H1 (cell line): Measurements from ENCODE around the gene FDXACB1. TPM values are rescaled to one million over a fixed set of nuclear protein-coding genes. Genes with fewer than 3 reads are reported as not detected.

Experiments used
- CTCF ChIA-PET: fragments of 300-600 bp; sonication (Branson Sonifier 250); formaldehyde crosslinking; loops from one replicate; lab custom pipeline; 2021; ENCODE audit not compliant: partially characterized antibody; lab: Charles Lee
- POLR2A ChIA-PET: fragments of 300-600 bp; sonication (Branson Sonifier 250); formaldehyde crosslinking; loops from one replicate; lab custom pipeline; 2021; ENCODE audit warnings: inconsistent platforms; ENCODE audit not compliant: partially characterized antibody; lab: Charles Lee
- DNase-seq, 2 experiments: peaks; one replicate each; pipeline versions ENCODE4 v3.0.0 to v3.0.0-alpha.2; 2010 to 2022; ENCODE audit warnings: low spot score in 2 of 2, low read depth in 1 of 2, mixed read lengths in 1 of 2
- FAIRE-seq: peaks from 2 replicates; lab custom pipeline; 2011; peaks lifted over from hg19 to GRCh38; lab: Jason Lieb, UNC
- H2AFZ ChIP-seq: 2 replicates; pipeline ENCODE4 v1.8.1; 2012; ENCODE audit warnings: low read length, inconsistent platforms
- H2AK5ac ChIP-seq: 2 replicates; pipeline ENCODE4 v1.6.1; 2013; ENCODE audit warnings: low read depth, low read length
- H2BK120ac ChIP-seq: replicated peaks from 2 replicates; pipeline ENCODE3; 2013; ENCODE audit warnings: low read depth, low read length, inconsistent platforms
- H2BK12ac ChIP-seq: 2 replicates; pipeline ENCODE4 v1.6.1; 2013; ENCODE audit warnings: low read depth, low read length
- H2BK15ac ChIP-seq: 2 replicates; pipeline ENCODE4 v1.6.1; 2013; ENCODE audit warnings: low read length
- H2BK20ac ChIP-seq: 2 replicates; pipeline ENCODE4 v1.6.1; 2013; ENCODE audit warnings: low read length
- H2BK5ac ChIP-seq: 2 replicates; pipeline ENCODE4 v1.6.1; 2013; ENCODE audit warnings: low read depth, low read length
- H3K14ac ChIP-seq: 2 replicates; pipeline ENCODE4 v1.6.1; 2013; ENCODE audit warnings: inconsistent platforms; ENCODE audit not compliant: insufficient read length
- H3K18ac ChIP-seq: 2 replicates; pipeline ENCODE4 v1.6.1; 2013; ENCODE audit warnings: low read length; ENCODE audit errors: extremely low read depth
- H3K23ac ChIP-seq: 2 replicates; pipeline ENCODE4 v1.6.1; 2013; ENCODE audit warnings: inconsistent platforms; ENCODE audit not compliant: insufficient read length
- H3K23me2 ChIP-seq: 2 replicates; pipeline ENCODE4 v1.6.1; 2013; ENCODE audit warnings: low read depth, low read length
- H3K27ac ChIP-seq: 2 replicates; pipeline ENCODE4 v1.6.1; 2011; ENCODE audit warnings: low read depth, low read length, inconsistent platforms
- H3K27me3 ChIP-seq, 4 experiments: replicated peaks in 1 of 4; 1 replicate in 1 of 4; 2 replicates in 3 of 4; pipeline versions ENCODE4 v1.6.1 to v1.8.1; 2011 to 2013; ENCODE audit warnings: low read length in 3 of 4, mild to moderate bottlenecking in 3 of 4, inconsistent platforms in 2 of 4, mixed read lengths in 2 of 4, moderate library complexity in 1 of 4; ENCODE audit not compliant: control insufficient read depth in 3 of 4, insufficient read depth in 3 of 4; ENCODE audit errors: extremely low read depth in 1 of 4
- H3K36me3 ChIP-seq, 4 experiments: 2 replicates each; pipeline versions ENCODE4 v1.6.1 to v1.8.1; 2011 to 2013; ENCODE audit warnings: mild to moderate bottlenecking in 4 of 4, low read length in 3 of 4, moderate library complexity in 2 of 4, control low read depth in 1 of 4, inconsistent platforms in 1 of 4; ENCODE audit not compliant: insufficient read depth in 4 of 4, control insufficient read depth in 2 of 4
- H3K4ac ChIP-seq: replicated peaks from 2 replicates; pipeline ENCODE3; 2013; ENCODE audit warnings: low read length, low read depth, mixed read lengths, inconsistent platforms; ENCODE audit not compliant: insufficient read length
- H3K4me1 ChIP-seq, 4 experiments: replicated peaks in 1 of 4; 1 replicate in 1 of 4; 2 replicates in 3 of 4; pipeline versions ENCODE4 v1.6.1 to v1.8.1; 2011 to 2013; ENCODE audit warnings: low read length in 3 of 4, inconsistent platforms in 2 of 4, mixed read lengths in 1 of 4; ENCODE audit not compliant: insufficient read depth in 4 of 4, control insufficient read depth in 3 of 4
- H3K4me2 ChIP-seq, 2 experiments: 2 replicates each; pipeline versions ENCODE4 v1.6.1 to v1.8.1; 2011 to 2013; ENCODE audit warnings: low read depth in 2 of 2, low read length in 2 of 2, control low read depth in 1 of 2, inconsistent platforms in 1 of 2, mild to moderate bottlenecking in 1 of 2; ENCODE audit not compliant: insufficient read depth in 1 of 2
- H3K4me3 ChIP-seq, 4 experiments: fragments of 200-600, 300-600 bp in 1 of 4; sonication (generic), shearing (Covaris generic), sonication (Bioruptor Twin) in 1 of 4; 2 replicates each; pipeline versions ENCODE4 v1.5.1 to v1.8.1; 2011 to 2016; ENCODE audit warnings: low read length in 4 of 4, low read depth in 3 of 4, control low read depth in 2 of 4, inconsistent platforms in 2 of 4, mild to moderate bottlenecking in 2 of 4, mixed read lengths in 1 of 4, moderate library complexity in 1 of 4; ENCODE audit not compliant: insufficient read depth in 2 of 4; ENCODE audit errors: extremely low read depth in 1 of 4
- H3K56ac ChIP-seq: replicated peaks from 2 replicates; pipeline ENCODE3; 2013; ENCODE audit warnings: low read depth, mild to moderate bottlenecking, mixed read lengths, low read length, inconsistent platforms; ENCODE audit not compliant: insufficient read length
- H3K79me1 ChIP-seq: 2 replicates; pipeline ENCODE4 v1.6.1; 2013; ENCODE audit warnings: low read depth, low read length, control low read depth
- H3K79me2 ChIP-seq, 2 experiments: 2 replicates each; pipeline versions ENCODE4 v1.6.1 to v1.8.1; 2012 to 2013; ENCODE audit warnings: low read length in 2 of 2, mild to moderate bottlenecking in 2 of 2, inconsistent platforms in 1 of 2; ENCODE audit not compliant: insufficient read depth in 2 of 2, control insufficient read depth in 1 of 2
- H3K9ac ChIP-seq, 4 experiments: replicated peaks in 1 of 4; 1 replicate in 1 of 4; 2 replicates in 3 of 4; pipeline versions ENCODE4 v1.6.1 to v1.8.1; 2011 to 2013; ENCODE audit warnings: low read depth in 3 of 4, low read length in 3 of 4, control low read depth in 2 of 4, mild to moderate bottlenecking in 2 of 4, moderate library complexity in 2 of 4, inconsistent platforms in 1 of 4; ENCODE audit errors: extremely low read depth in 1 of 4
- H3K9me3 ChIP-seq, 2 experiments: 2 replicates each; pipeline versions ENCODE4 v1.6.1 to v1.8.1; 2012 to 2013; ENCODE audit warnings: mild to moderate bottlenecking in 2 of 2, moderate library complexity in 2 of 2, control low read depth in 1 of 2, inconsistent platforms in 1 of 2, low read depth in 1 of 2, low read length in 1 of 2, mixed read lengths in 1 of 2; ENCODE audit not compliant: insufficient read depth in 2 of 2
- H4K20me1 ChIP-seq, 2 experiments: replicated peaks in 1 of 2; 2 replicates each; pipeline versions ENCODE3 to v1.8.1; 2011 to 2013; ENCODE audit warnings: inconsistent platforms in 2 of 2, low read length in 2 of 2, mild to moderate bottlenecking in 1 of 2; ENCODE audit not compliant: insufficient read depth in 2 of 2, control insufficient read depth in 1 of 2
- H4K5ac ChIP-seq: 2 replicates; pipeline ENCODE4 v1.6.1; 2013; ENCODE audit warnings: low read length, low read depth, mixed read lengths, inconsistent platforms; ENCODE audit not compliant: insufficient read length
- H4K8ac ChIP-seq: 2 replicates; pipeline ENCODE4 v1.8.0; 2013; ENCODE audit warnings: mild to moderate bottlenecking, moderate library complexity, low read length, inconsistent platforms; ENCODE audit not compliant: insufficient read depth; ENCODE audit errors: extremely low read depth
- H4K91ac ChIP-seq: replicated peaks from 2 replicates; pipeline ENCODE3; 2013; ENCODE audit warnings: low read length, mixed read lengths, inconsistent platforms; ENCODE audit not compliant: insufficient read length
- ASH2L ChIP-seq: fragments of 200-600, 300-600 bp; sonication (generic); IDR thresholded peaks from one replicate; pipeline ENCODE4 v1.7.1; 2017; ENCODE audit warnings: low read length
- BACH1 ChIP-seq: IDR thresholded peaks from 2 replicates; pipeline ENCODE4 v1.6.1; 2012; ENCODE audit warnings: low read length, improper control_type of control experiment
- BCL11A ChIP-seq, 2 experiments: IDR thresholded peaks; one replicate each; pipeline ENCODE4 v1.6.1; 2011; ENCODE audit warnings: low read depth in 2 of 2, low read length in 2 of 2, mild to moderate bottlenecking in 2 of 2
- CREB1 ChIP-seq: IDR thresholded peaks from 2 replicates; pipeline ENCODE4 v1.6.1; 2012; ENCODE audit warnings: inconsistent platforms
- PHF8 ChIP-seq: fragments of 200-600 bp; sonication (generic); conservative IDR thresholded peaks from 2 replicates; pipeline ENCODE4 v1.7.1; 2012; ENCODE audit warnings: low read depth, mild to moderate bottlenecking, inconsistent platforms, low read length, moderate library complexity
- RAD21 ChIP-seq, 2 experiments: IDR thresholded peaks in 1 of 2; conservative IDR thresholded peaks in 1 of 2; 2 replicates each; pipeline ENCODE4 v1.6.1; 2011; ENCODE audit warnings: low read depth in 2 of 2, low read length in 2 of 2, improper control_type of control experiment in 1 of 2, inconsistent platforms in 1 of 2, mild to moderate bottlenecking in 1 of 2, moderate library complexity in 1 of 2
- RXRA ChIP-seq: IDR thresholded peaks from 2 replicates; pipeline ENCODE4 v1.6.1; 2011; ENCODE audit warnings: low read depth, mild to moderate bottlenecking, low read length, moderate library complexity; ENCODE audit not compliant: insufficient read depth
- SIN3A ChIP-seq, 2 experiments: IDR thresholded peaks in 1 of 2; conservative IDR thresholded peaks in 1 of 2; 2 replicates each; pipeline ENCODE4 v1.6.1; 2011 to 2012; ENCODE audit warnings: low read length in 2 of 2, improper control_type of control experiment in 1 of 2, low read depth in 1 of 2, mild to moderate bottlenecking in 1 of 2
- SIX5 ChIP-seq: IDR thresholded peaks from 2 replicates; pipeline ENCODE4 v1.6.1; 2011; ENCODE audit warnings: mild to moderate bottlenecking, low read depth, low read length
- USF2 ChIP-seq: IDR thresholded peaks from 2 replicates; pipeline ENCODE4 v1.6.1; 2011; ENCODE audit warnings: low read length, improper control_type of control experiment
- WGBS, 2 experiments: shearing (Covaris generic) in 1 of 2; methylation state at CpG; one replicate each; pipeline versions ENCODE4 v1.1.6 to v1.1.7; 2013 to 2015; ENCODE audit warnings: low lambda C conversion rate in 2 of 2, mixed read lengths in 2 of 2, inconsistent platforms in 1 of 2, low coverage in 1 of 2, missing lambda C conversion rate in 1 of 2; ENCODE audit not compliant: insufficient replicate concordance in 2 of 2, insufficient coverage in 1 of 2, insufficient read length in 1 of 2; ENCODE audit errors: extremely low coverage in 1 of 2, missing lambda C conversion rate in 1 of 2; 5-methylcytosine and 5-hydroxymethylcytosine counted together
- polyA plus RNA-seq, 7 experiments: library from polyadenylated mRNA; depleted of rRNA in 3 of 7; stranded (reverse) in 5 of 7; unstranded in 2 of 7; fragments of >200 nt in 5 of 7; fragments of 200-250 nt in 2 of 7; gene quantifications; 1 replicate in 5 of 7; 2 replicates in 1 of 7; 4 replicates in 1 of 7; pipeline versions ENCODE4 v1.2.1 to v1.2.3, GENCODE V29; 2011 to 2013; ENCODE audit warnings: missing spikeins in 2 of 7, mixed read lengths in 2 of 7
- total RNA-seq: library from RNA; stranded (reverse); fragmentation: NEBNext Ultra II Directional; extraction: Animal tissue kit (Norgen Biotek cat#: 25700); gene quantifications from 2 replicates; pipeline ENCODE4 v1.2.1, GENCODE V29; 2021

Gene FDXACB1
- total and polyA plus RNA-seq, 2 of the 8 experiments (the other 6 are each of a cell fraction or from before 2014, with no cell fraction given), result 1.4 to 2.3 TPM

DNA sequence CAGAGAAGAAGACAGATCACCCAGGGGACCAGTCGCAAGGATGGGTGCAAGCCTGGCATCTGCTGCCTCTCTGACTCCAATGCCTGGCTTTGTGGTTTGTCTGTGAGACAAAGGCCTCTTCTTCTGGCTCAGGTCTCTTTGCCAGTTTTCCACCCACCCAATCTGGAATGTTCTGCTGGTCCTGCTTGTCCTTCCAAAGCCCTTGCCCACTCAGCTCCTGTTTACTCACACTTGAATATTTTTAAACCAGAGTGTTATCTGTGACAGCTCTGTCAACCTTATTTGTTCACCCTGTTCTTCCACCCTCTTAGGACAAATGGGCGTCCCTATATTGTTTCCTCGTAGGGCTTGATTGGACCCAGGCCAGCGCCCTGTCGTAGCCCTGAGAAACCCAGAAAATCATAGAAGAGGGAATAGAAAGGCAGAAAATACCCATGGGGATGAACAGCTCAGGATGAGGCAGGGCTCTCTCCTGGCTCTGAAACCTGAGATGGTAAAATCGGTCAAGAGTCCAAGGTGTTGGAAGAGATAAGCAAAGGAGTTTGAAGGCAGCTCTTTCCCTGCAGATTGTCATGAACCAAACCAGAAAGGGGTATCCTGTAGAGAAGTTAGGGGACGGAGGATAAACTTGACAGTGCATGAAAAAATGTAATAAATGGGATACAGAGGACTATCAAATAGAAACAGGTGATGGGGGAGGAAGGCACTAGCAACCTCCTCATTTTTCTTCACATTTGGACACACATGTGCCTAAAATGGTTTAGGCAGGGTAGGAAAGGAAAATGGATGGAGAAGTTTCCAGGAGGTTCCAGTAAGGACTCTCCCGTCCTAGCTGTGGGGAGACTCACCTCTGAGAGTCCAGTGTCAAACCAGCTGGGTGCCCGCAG is 32.0 kb upstream of the FDXACB1 start:
- ChIA-PET CTCF (interaction anchor here (0.7 to 4.8 kb wide), 10 partner anchors 9 to 94 kb away, joined by 3 to 27 read pairs (median 4); no protein-coding TSS in a partner anchor), POLR2A (interaction anchor here (1.3 kb wide), 1 partner anchor 29 kb away, joined by 3 read pairs; no protein-coding TSS in a partner anchor)
- no peak overlapping the region for H4K91ac ChIP-seq
- H3K14ac ChIP-seq, result no peak overlapping the region
- H3K4me3 ChIP-seq, result no peak overlapping the region
- H3K23me2 ChIP-seq, result peaks cover 4% of the 10 kb centered on the region; the same call in 1 of the 2 replicates
- DNase-seq, result no peak
- no peak overlapping the region for H3K9ac ChIP-seq
- no peaks in the 10 kb centered on the region for H3K36me3 ChIP-seq
- no peaks in the 10 kb centered on the region for H3K79me1 ChIP-seq
- no peak overlapping the region for H3K4ac ChIP-seq
- no peak overlapping the region for H3K23ac ChIP-seq
- H3K79me2 ChIP-seq, result no peaks in the 10 kb centered on the region
- 96% methylated on average over 9 of the region's 9 CpGs; no CpG with 5 or more reads in 1 of the 2 experiments for WGBS, 2 experiments
- H4K20me1 ChIP-seq, result no peaks in the 10 kb centered on the region
- no peak overlapping the region for H2AFZ ChIP-seq
- H2AK5ac ChIP-seq, result no peak overlapping the region
- no peak overlapping the region for H4K8ac ChIP-seq
- no peak overlapping the region for H4K5ac ChIP-seq
- H2BK15ac ChIP-seq, result 0 out of 2 replicates have a peak overlapping the region, but pooled peaks have one; percentile 21
- no peak for FAIRE-seq
- no peak overlapping the region for H3K56ac ChIP-seq
- no peaks in the 10 kb centered on the region for H3K9me3 ChIP-seq
- no peak overlapping the region; the same call in 1 of the 2 replicates for H2BK20ac ChIP-seq
- no peak overlapping the region for H2BK120ac ChIP-seq
- H2BK5ac ChIP-seq, result no peak overlapping the region
- no peak overlapping the region; the same call in 1 of the 2 replicates for H3K18ac ChIP-seq
- no peaks in the 10 kb centered on the region for H3K27me3 ChIP-seq
- H3K4me1 ChIP-seq, result peaks cover 0 to 15% (median 9%) of the 10 kb centered on the region in 4 experiments
- peak overlapping the region; percentile 71; the same call in 1 of the 2 replicates for H2BK12ac ChIP-seq
- H3K27ac ChIP-seq, result no peak overlapping the region
- no peak overlapping the region for H3K4me2 ChIP-seq
- TF ChIP-seq RAD21 (IDR thresholded peaks at IDR 0.05 in 1 of 2, conservative IDR thresholded peaks at IDR 0.05 in 1 of 2; ENCODE audit: low read depth in 2 of 2, low read length in 2 of 2) (no peak), BCL11A (IDR thresholded peaks at IDR 0.05; ENCODE audit: low read depth in 2 of 2, low read length in 2 of 2) (no peak), SIN3A (conservative IDR thresholded peaks at IDR 0.05 in 1 of 2, IDR thresholded peaks at IDR 0.05 in 1 of 2; ENCODE audit: low read depth in 1 of 2, low read length in 2 of 2) (no peak), CREB1 (no peak), USF2 (no peak), ASH2L (no peak), PHF8 (no peak), RXRA (no peak), SIX5 (no peak), BACH1 (no peak)
